Sigmoid colon (tissue), 4 donors: ENCODE data around the gene CSNK1E.

Experiments
- CTCF ChIP-seq, 4 experiments: fragments of 450-650 bp in 3 of 4; fragments of 200-600 bp in 1 of 4; IDR thresholded peaks; one replicate each; pipeline ENCODE4 v1.5.1; 2016 to 2019; ENCODE audit warnings: antibody characterized with exemption in 4 of 4, mild to moderate bottlenecking in 3 of 4, moderate library complexity in 2 of 4
- POLR2A ChIP-seq, 2 donors: fragments of 450-650 bp; IDR thresholded peaks; one replicate each; pipeline ENCODE4 v1.6.1; 2016; ENCODE audit warnings: antibody characterized with exemption in 2 of 2, mild to moderate bottlenecking in 2 of 2, moderate library complexity in 2 of 2
- POLR2AphosphoS5 ChIP-seq, 4 donors: sonication (generic); formaldehyde crosslinking; IDR thresholded peaks; one replicate each; pipeline ENCODE4 v1.6.1; 2017; ENCODE audit warnings: antibody characterized with exemption in 4 of 4

- TF ChIP-seq CTCF (IDR thresholded peaks at IDR 0.05) (no peak), POLR2AphosphoS5 (IDR thresholded peaks at IDR 0.05) (no peak), POLR2A (IDR thresholded peaks at IDR 0.05) (no peak)
Observed at GRCh38 chr22:38352436-38352835, 35.2 kb upstream of the CSNK1E start.
